Loucy (cell line): ENCODE results near the gene P2RX7.

Experiments
- CTCF ChIP-seq: fragments of 200-600 bp; sonication (generic); conservative IDR thresholded peaks from 2 replicates; pipeline ENCODE4 v1.5.1; 2014; ENCODE audit warnings: mild to moderate bottlenecking, antibody characterized with exemption, low read length
- EZH2phosphoT487 ChIP-seq: fragments of 200-600 bp; IDR thresholded peaks from 2 replicates; pipeline ENCODE4 v1.6.1; 2018; ENCODE audit warnings: antibody characterized with exemption, mild to moderate bottlenecking, moderate library complexity, borderline replicate concordance

- TF ChIP-seq EZH2phosphoT487 (no peak), CTCF (no peak)
These were observed 45.8 kb upstream of the P2RX7 start for GRCh38 chr12:121086781-121087295.
